IMR-90 (cell line): ENCODE measurements around the gene ZFAND6. TPM values are rescaled to one million over a fixed set of nuclear protein-coding genes. Genes with fewer than 3 reads are reported as not detected.

Source experiments
- ATAC-seq: fragments of 200-7000 bp; cut with Tn5 transposase; 2 replicates; pipeline ENCODE4 v1.9.1; 2020; ENCODE audit warnings: low read depth, mild to moderate bottlenecking, moderate library complexity
- BruUV-seq: library from RNA; stranded (reverse); fragments of 400-500 nt; replicated peaks from 2 replicates; lab custom pipeline; 2021; lab: Mats Ljungman, UMichigan
- CTCF ChIA-PET: fragments of 300-600 bp; formaldehyde crosslinking; extraction: SDS; loops from one replicate; lab custom pipeline; 2021; ENCODE audit warnings: antibody characterized with exemption; lab: Yijun Ruan, JAX
- POLR2A ChIA-PET: fragments of 300-600 bp; sonication (Branson Sonifier 250); formaldehyde crosslinking; loops from one replicate; lab custom pipeline; 2022; ENCODE audit warnings: antibody characterized with exemption; ENCODE audit not compliant: unreplicated experiment; lab: Charles Lee
- DNase-seq: peaks from one replicate; pipeline ENCODE4 v3.0.0; 2013
- H2AFZ ChIP-seq: replicated peaks from 2 replicates; pipeline ENCODE3; 2013; ENCODE audit warnings: low read length, mild to moderate bottlenecking; ENCODE audit not compliant: poor library complexity
- H2AK5ac ChIP-seq: 2 replicates; pipeline ENCODE4 v1.6.1; 2013; ENCODE audit warnings: low read depth, low read length, inconsistent platforms
- H2AK9ac ChIP-seq: replicated peaks from 2 replicates; pipeline ENCODE3; 2013; ENCODE audit warnings: mild to moderate bottlenecking, low read depth, low read length, moderate library complexity; ENCODE audit not compliant: poor library complexity
- H2BK120ac ChIP-seq: 2 replicates; pipeline ENCODE4 v1.6.1; 2013; ENCODE audit warnings: low read depth, low read length, inconsistent platforms
- H2BK15ac ChIP-seq: 3 replicates; pipeline ENCODE4 v1.6.1; 2013; ENCODE audit warnings: low read depth, low read length, inconsistent platforms
- H2BK20ac ChIP-seq: 2 replicates; pipeline ENCODE4 v1.6.1; 2013; ENCODE audit warnings: low read depth, mild to moderate bottlenecking, inconsistent platforms, low read length, moderate library complexity
- H2BK5ac ChIP-seq: 2 replicates; pipeline ENCODE4 v1.6.1; 2013; ENCODE audit warnings: mild to moderate bottlenecking, low read depth, low read length, inconsistent platforms; ENCODE audit not compliant: poor library complexity, severe bottlenecking
- H3K14ac ChIP-seq: replicated peaks from 2 replicates; pipeline ENCODE4 v1.6.1; 2013; ENCODE audit warnings: low read depth, low read length, inconsistent platforms
- H3K18ac ChIP-seq: 2 replicates; pipeline ENCODE4 v1.6.1; 2013; ENCODE audit warnings: low read depth, low read length, control low read depth
- H3K23ac ChIP-seq: 2 replicates; pipeline ENCODE4 v1.6.1; 2013; ENCODE audit warnings: low read depth, low read length, inconsistent platforms
- H3K27ac ChIP-seq: 2 replicates; pipeline ENCODE4 v1.5.1; 2013; ENCODE audit warnings: mild to moderate bottlenecking, control low read depth, low read length; ENCODE audit not compliant: insufficient read depth
- H3K27me3 ChIP-seq: 2 replicates; pipeline ENCODE4 v1.6.1; 2013; ENCODE audit warnings: low read length; ENCODE audit not compliant: control insufficient read depth, insufficient read depth
- H3K36me3 ChIP-seq: 2 replicates; pipeline ENCODE4 v1.6.1; 2013; ENCODE audit warnings: low read length, mixed read lengths; ENCODE audit not compliant: control insufficient read depth, insufficient read depth
- H3K4ac ChIP-seq: 2 replicates; pipeline ENCODE4 v1.6.1; 2013; ENCODE audit warnings: low read depth, low read length, inconsistent platforms
- H3K4me1 ChIP-seq: 2 replicates; pipeline ENCODE4 v1.6.1; 2013; ENCODE audit warnings: low read length, mixed read lengths; ENCODE audit not compliant: control insufficient read depth, insufficient read depth
- H3K4me2 ChIP-seq: 2 replicates; pipeline ENCODE4 v1.6.1; 2013; ENCODE audit warnings: low read depth, mild to moderate bottlenecking, control low read depth, low read length, moderate library complexity
- H3K4me3 ChIP-seq: 2 replicates; pipeline ENCODE4 v1.5.1; 2013; ENCODE audit warnings: low read depth, mild to moderate bottlenecking, control low read depth, low read length, moderate library complexity; ENCODE audit not compliant: insufficient read depth
- H3K56ac ChIP-seq: 2 replicates; pipeline ENCODE4 v1.6.1; 2013; ENCODE audit warnings: low read length, inconsistent platforms; ENCODE audit not compliant: insufficient read depth; ENCODE audit errors: extremely low read depth
- H3K79me1 ChIP-seq, 2 experiments: 2 replicates each; pipeline ENCODE4 v1.6.1; 2013; ENCODE audit warnings: low read length in 2 of 2, inconsistent platforms in 1 of 2, low read depth in 1 of 2
- H3K9ac ChIP-seq: 2 replicates; pipeline ENCODE4 v1.6.1; 2013; ENCODE audit warnings: low read depth, low read length, control low read depth
- H3K9me1 ChIP-seq: 2 replicates; pipeline ENCODE4 v1.6.1; 2013; ENCODE audit warnings: low read length, inconsistent platforms; ENCODE audit not compliant: insufficient read depth
- H3K9me3 ChIP-seq: 2 replicates; pipeline ENCODE4 v1.6.1; 2013; ENCODE audit warnings: low read length; ENCODE audit not compliant: control insufficient read depth, insufficient read depth
- H4K20me1 ChIP-seq: 2 replicates; pipeline ENCODE4 v1.6.1; 2013; ENCODE audit warnings: low read length, inconsistent platforms; ENCODE audit not compliant: insufficient read depth
- H4K5ac ChIP-seq: 2 replicates; pipeline ENCODE4 v1.6.1; 2013; ENCODE audit warnings: mild to moderate bottlenecking, low read depth, low read length, control low read depth
- H4K8ac ChIP-seq, 2 experiments: 2 replicates each; pipeline ENCODE4 v1.6.1; 2013; ENCODE audit warnings: low read depth in 2 of 2, low read length in 2 of 2, control low read depth in 1 of 2, inconsistent platforms in 1 of 2
- H4K91ac ChIP-seq: 2 replicates; pipeline ENCODE4 v1.6.1; 2013; ENCODE audit warnings: low read depth, low read length, inconsistent platforms; ENCODE audit not compliant: insufficient read depth
- BHLHE40 ChIP-seq: fragments of 150-350 bp; IDR thresholded peaks from 2 replicates; pipeline ENCODE4 v1.6.1; 2016; ENCODE audit warnings: mild to moderate bottlenecking, low read depth, low read length
- MAFK ChIP-seq: IDR thresholded peaks from 2 replicates; pipeline ENCODE4 v1.6.1; 2012; ENCODE audit warnings: low read depth, low read length, improper control_type of control experiment
- MAZ ChIP-seq: IDR thresholded peaks from 2 replicates; pipeline ENCODE4 v1.6.1; 2012; ENCODE audit warnings: low read depth, mild to moderate bottlenecking, low read length, improper control_type of control experiment, moderate library complexity, borderline replicate concordance
- MXI1 ChIP-seq: IDR thresholded peaks from 2 replicates; pipeline ENCODE4 v1.6.1; 2012; ENCODE audit warnings: low read depth, mild to moderate bottlenecking, low read length, moderate library complexity, borderline replicate concordance
- NFE2L2 ChIP-seq: fragments of 150-350 bp; IDR thresholded peaks from 2 replicates; pipeline ENCODE4 v1.6.1; 2016; ENCODE audit warnings: low read depth, mild to moderate bottlenecking, low read length
- POLR2A ChIP-seq: IDR thresholded peaks from 2 replicates; pipeline ENCODE4 v1.6.1; 2012; ENCODE audit warnings: mild to moderate bottlenecking, low read depth, low read length
- RAD21 ChIP-seq: IDR thresholded peaks from 2 replicates; pipeline ENCODE4 v1.6.1; 2012; ENCODE audit warnings: low read length, improper control_type of control experiment
- SMC3 ChIP-seq: fragments of 150-350 bp; IDR thresholded peaks from 2 replicates; pipeline ENCODE4 v1.6.1; 2016; ENCODE audit warnings: low read depth, mild to moderate bottlenecking, antibody characterized with exemption, low read length, moderate library complexity
- WGBS, 2 experiments: methylation state at CpG; one replicate each; pipeline versions ENCODE4 v1.1.5 to v1.1.7; 2013; ENCODE audit warnings: missing lambda C conversion rate in 2 of 2; ENCODE audit not compliant: insufficient read length in 1 of 2; ENCODE audit errors: extremely low coverage in 2 of 2; 5-methylcytosine and 5-hydroxymethylcytosine counted together
- dilution Hi-C: fragments of 300-500 bp; cut with HindIII; formaldehyde crosslinking; loops from one replicate; pipeline ENCODE4 v1.14.3; 2018; ENCODE audit warnings: low sequenced_read_pairs; ENCODE audit not compliant: unreplicated experiment
- in situ Hi-C: fragments of 300-500 bp; cut with MboI; formaldehyde crosslinking; loops from 3 replicates; pipeline ENCODE4 v1.14.3; 2019; ENCODE audit warnings: low sequenced_read_pairs, inconsistent platforms, mixed read lengths
- intact Hi-C: fragments of 100-400 bp; cut with micrococcal nuclease; formaldehyde crosslinking; loops from 2 replicates; pipeline ENCODE4 v1.10.0; 2022
- polyA plus RNA-seq, 3 experiments: library from polyadenylated mRNA; depleted of rRNA; stranded (reverse); fragments of >200 nt; gene quantifications; 2 replicates each; pipeline ENCODE4 v1.2.3, GENCODE V29; 2012; ENCODE audit warnings: low replicate concordance in 1 of 3
- total RNA-seq: library from RNA; depleted of rRNA; stranded (reverse); fragments of >200 nt; gene quantifications from 2 replicates; pipeline ENCODE4 v1.2.3, GENCODE V29; 2012
- TF ChIP-seq, protein P1 (sequence below): fragments of 150-350 bp; IDR thresholded peaks from 2 replicates; pipeline ENCODE4 v1.6.1; 2017; ENCODE audit warnings: mild to moderate bottlenecking, antibody characterized with exemption, low read length, low read depth

Gene ZFAND6
- total and polyA plus RNA-seq, 2 of the 4 experiments (the other 2 are of a cell fraction), result 77.5 to 96.4 TPM

DNA sequence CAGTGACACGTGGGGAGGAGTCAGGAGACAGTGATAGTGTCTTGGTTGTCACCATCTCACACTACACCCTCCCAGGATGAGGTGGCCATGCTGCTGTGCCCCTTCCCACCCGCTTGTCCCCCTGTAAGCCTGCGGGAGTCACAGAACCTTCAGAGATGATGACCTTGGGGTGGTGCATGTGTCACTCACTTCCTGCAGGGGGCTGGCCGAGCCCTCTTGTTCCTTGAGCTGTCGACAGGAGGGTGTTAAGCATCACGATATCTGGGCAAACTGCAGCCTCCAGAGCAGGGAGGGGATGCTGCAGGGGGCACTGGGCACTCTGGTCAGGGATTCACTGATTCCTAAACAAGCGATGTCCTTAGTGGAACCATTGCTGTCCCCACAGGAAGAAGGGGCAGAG, 121.0 kb downstream of the ZFAND6 start:
- Histone ChIP-seq H3K9ac (no peak overlapping the region), H4K20me1 (no peaks in the 10 kb centered on the region), H2BK5ac (no peak overlapping the region), H3K9me1 (peaks cover 32% of the 10 kb centered on the region), H3K56ac (no peak overlapping the region), H3K14ac (peak overlapping the region; percentile 23; the same call in 1 of the 2 replicates), H4K8ac (no peak overlapping the region; a peak in 1 of 4 replicates), H3K4ac (peak overlapping the region; percentile 71), H2AK9ac (no peak overlapping the region), H2BK20ac (peak overlapping the region; percentile 33; the same call in 1 of the 2 replicates), H3K18ac (no peak overlapping the region; the same call in 1 of the 2 replicates), H2AFZ (no peak overlapping the region), H2BK15ac (peak overlapping the region; percentile 79; the same call in 2 of the 3 replicates), H3K23ac (no peak overlapping the region), H3K4me2 (no peak overlapping the region), H2AK5ac (peak overlapping the region; percentile 99), H3K27ac (no peak overlapping the region), H3K9me3 (no peaks in the 10 kb centered on the region; the same call in 1 of the 2 replicates), H4K91ac (peak overlapping the region; percentile 96), H3K4me1 (peaks cover 13% of the 10 kb centered on the region), H3K36me3 (peaks cover 34% of the 10 kb centered on the region), H2BK120ac (peak overlapping the region; percentile 99), H4K5ac (no peak overlapping the region), H3K4me3 (no peak overlapping the region), H3K79me1 (peaks cover 3 to 7% of the 10 kb centered on the region in 2 experiments), H3K27me3 (no peaks in the 10 kb centered on the region)
- TF ChIP-seq, protein P1, sequence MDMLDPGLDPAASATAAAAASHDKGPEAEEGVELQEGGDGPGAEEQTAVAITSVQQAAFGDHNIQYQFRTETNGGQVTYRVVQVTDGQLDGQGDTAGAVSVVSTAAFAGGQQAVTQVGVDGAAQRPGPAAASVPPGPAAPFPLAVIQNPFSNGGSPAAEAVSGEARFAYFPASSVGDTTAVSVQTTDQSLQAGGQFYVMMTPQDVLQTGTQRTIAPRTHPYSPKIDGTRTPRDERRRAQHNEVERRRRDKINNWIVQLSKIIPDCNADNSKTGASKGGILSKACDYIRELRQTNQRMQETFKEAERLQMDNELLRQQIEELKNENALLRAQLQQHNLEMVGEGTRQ, result no peak
- TF ChIP-seq BHLHE40 (no peak), SMC3 (no peak), MAZ (no peak), MAFK (no peak), MXI1 (no peak), NFE2L2 (no peak), RAD21 (no peak), POLR2A (no peak)
- CTCF ChIA-PET, result interaction anchor here (1.0 kb wide), 1 partner anchor 50 kb away, joined by 3 read pairs; no protein-coding TSS in a partner anchor
- 73% methylated on average over 3 of the region's 7 CpGs; no CpG with 5 or more reads in 1 of the 2 experiments for WGBS, 2 experiments
- in situ Hi-C loops, result no loop called here
- POLR2A ChIA-PET, result no interaction called here
- DNase-seq, result no peak
- ATAC-seq, result no peak
- dilution Hi-C loops, result no loop called here
- BruUV-seq, result no TSS peak
- intact Hi-C loops, result no loop called here
